SK-N-SH (cell line): ENCODE measurements around the gene SCN9A. TPM values are rescaled to one million over a fixed set of nuclear protein-coding genes. Genes with fewer than 3 reads are reported as not detected.

Source experiments
- CTCF ChIA-PET: fragments of 300-600, 350-600 bp; formaldehyde crosslinking; extraction: SDS; loops from one replicate; lab custom pipeline; 2021; lab: Yijun Ruan, JAX
- POLR2A ChIA-PET: fragments of 350-600 bp; sonication (Branson Sonifier 250); formaldehyde crosslinking; extraction: SDS; loops from one replicate; lab custom pipeline; 2020; ENCODE audit warnings: antibody characterized with exemption, inconsistent platforms; lab: Yijun Ruan, JAX
- DNase-seq: peaks from one replicate; pipeline ENCODE4 v3.0.0; 2012
- H2AFZ ChIP-seq: fragments of 200-600 bp; sonication (generic); 2 replicates; pipeline ENCODE4 v1.8.1; 2016; ENCODE audit warnings: antibody characterized with exemption, mild to moderate bottlenecking, low read depth
- H3F3A ChIP-seq: fragments of 200-600 bp; sonication (generic); replicated peaks from 2 replicates; pipeline ENCODE3; 2016; ENCODE audit warnings: antibody characterized with exemption, mild to moderate bottlenecking; ENCODE audit not compliant: insufficient read depth
- H3K27ac ChIP-seq, 2 experiments: fragments of 200-500 bp in 1 of 2; fragments of 200-600 bp in 1 of 2; sonication (Bioruptor generic) in 1 of 2; sonication (generic), shearing (Covaris generic) in 1 of 2; 2 replicates each; pipeline versions ENCODE4 v1.5.1 to v1.6.1; 2014 to 2016; ENCODE audit warnings: low read depth in 2 of 2, inconsistent platforms in 1 of 2, low read length in 1 of 2, mild to moderate bottlenecking in 1 of 2, mixed read lengths in 1 of 2
- H3K27me3 ChIP-seq: fragments of 200-600 bp; sonication (generic), shearing (Covaris generic); 2 replicates; pipeline ENCODE4 v1.6.1; 2016; ENCODE audit warnings: mixed run types; ENCODE audit not compliant: insufficient read depth
- H3K36me3 ChIP-seq, 2 experiments: fragments of 200-500 bp in 1 of 2; fragments of 200-600 bp in 1 of 2; sonication (Bioruptor generic) in 1 of 2; sonication (generic) in 1 of 2; replicated peaks in 1 of 2; 2 replicates each; pipeline versions ENCODE3 to v1.5.1; 2014 to 2016; ENCODE audit warnings: low read length in 1 of 2, mild to moderate bottlenecking in 1 of 2; ENCODE audit not compliant: insufficient read depth in 2 of 2, control insufficient read depth in 1 of 2
- H3K4me1 ChIP-seq, 2 experiments: fragments of 200-500 bp in 1 of 2; fragments of 200-600 bp in 1 of 2; sonication (Bioruptor generic) in 1 of 2; sonication (generic), shearing (Covaris generic) in 1 of 2; 2 replicates each; pipeline versions ENCODE4 v1.5.1 to v1.6.1; 2014 to 2016; ENCODE audit warnings: low read depth in 1 of 2, low read length in 1 of 2, mixed run types in 1 of 2; ENCODE audit not compliant: insufficient read depth in 2 of 2, control insufficient read depth in 1 of 2
- H3K4me2 ChIP-seq: fragments of 200-600 bp; sonication (generic), shearing (Covaris generic); 2 replicates; pipeline ENCODE4 v1.6.1; 2017; ENCODE audit warnings: mixed run types
- H3K4me3 ChIP-seq, 2 experiments: fragments of 200-500 bp in 1 of 2; fragments of 200-600 bp in 1 of 2; sonication (Bioruptor generic) in 1 of 2; sonication (generic), shearing (Covaris generic) in 1 of 2; 2 replicates each; pipeline versions ENCODE4 v1.5.1 to v1.8.1; 2014 to 2016; ENCODE audit warnings: low read depth in 2 of 2, inconsistent platforms in 1 of 2, low read length in 1 of 2, mild to moderate bottlenecking in 1 of 2, mixed read lengths in 1 of 2, moderate library complexity in 1 of 2
- H3K79me2 ChIP-seq: fragments of 200-600 bp; sonication (generic); 2 replicates; pipeline ENCODE4 v1.8.1; 2017; ENCODE audit warnings: mild to moderate bottlenecking; ENCODE audit not compliant: insufficient read depth
- H3K9ac ChIP-seq: fragments of 200-600 bp; sonication (generic); 2 replicates; pipeline ENCODE4 v1.6.1; 2017; ENCODE audit warnings: mixed run types
- H3K9me2 ChIP-seq: fragments of 200-600 bp; sonication (generic); 2 replicates; pipeline ENCODE4 v1.6.1; 2017; ENCODE audit warnings: mixed run types
- H3K9me3 ChIP-seq: fragments of 200-600 bp; sonication (generic); 2 replicates; pipeline ENCODE4 v1.6.1; 2017; ENCODE audit warnings: mixed run types, mild to moderate bottlenecking, moderate library complexity
- H4K20me1 ChIP-seq: fragments of 200-600 bp; sonication (generic); 2 replicates; pipeline ENCODE4 v1.6.1; 2017; ENCODE audit warnings: mild to moderate bottlenecking, mixed run types; ENCODE audit not compliant: insufficient read depth
- EZH2phosphoT487 ChIP-seq: fragments of 200-600 bp; sonication (generic); IDR thresholded peaks from 2 replicates; pipeline ENCODE4 v1.6.1; 2017; ENCODE audit warnings: low read depth, mixed run types, mild to moderate bottlenecking, antibody characterized with exemption, moderate library complexity, borderline replicate concordance
- FOXM1 ChIP-seq: IDR thresholded peaks from 2 replicates; pipeline ENCODE4 v1.4.0; 2012; ENCODE audit warnings: low read depth, mild to moderate bottlenecking
- JUND ChIP-seq: IDR thresholded peaks from 2 replicates; pipeline ENCODE4 v1.4.0; 2012
- MEF2A ChIP-seq: IDR thresholded peaks from 2 replicates; pipeline ENCODE4 v1.4.0; 2012; ENCODE audit warnings: low read depth, borderline replicate concordance
- MXI1 ChIP-seq: IDR thresholded peaks from 2 replicates; pipeline ENCODE4 v1.6.1; 2012; ENCODE audit warnings: mild to moderate bottlenecking, low read depth, low read length, improper control_type of control experiment
- POLR2AphosphoS5 ChIP-seq: IDR thresholded peaks from 2 replicates; pipeline ENCODE4 v1.6.1; 2012; ENCODE audit warnings: low read depth, low read length
- TEAD4 ChIP-seq: IDR thresholded peaks from 2 replicates; pipeline ENCODE4 v1.4.0; 2012; ENCODE audit warnings: mild to moderate bottlenecking, borderline replicate concordance; ENCODE audit not compliant: insufficient read depth
- USF1 ChIP-seq: IDR thresholded peaks from 2 replicates; pipeline ENCODE4 v1.4.0; 2012; ENCODE audit warnings: low read depth, borderline replicate concordance
- WGBS: methylation state at CpG from one replicate; pipeline ENCODE4 v1.1.6; 2017; ENCODE audit warnings: low lambda C conversion rate; 5-methylcytosine and 5-hydroxymethylcytosine counted together
- polyA plus RNA-seq, 3 experiments: library from polyadenylated mRNA; depleted of rRNA; stranded (reverse); fragments of >200 nt; gene quantifications; 2 replicates each; pipeline ENCODE4 v1.2.3, GENCODE V29; 2012
- TF ChIP-seq, protein P1 (sequence below): fragments of 150-350 bp; IDR thresholded peaks from 2 replicates; pipeline ENCODE4 v1.6.1; 2016; ENCODE audit warnings: mild to moderate bottlenecking, low read depth, low read length
- TF ChIP-seq, protein P2 (sequence below): IDR thresholded peaks from 2 replicates; pipeline ENCODE4; 2012

SCN9A gene
- polyA plus RNA-seq, 1 of the 3 experiments (the other 2 are of a cell fraction): 5.9 TPM

GRCh38 chr2:166329465-166329864 is 46.3 kb downstream of the SCN9A start (continued):
- TF ChIP-seq POLR2AphosphoS5: no peak

DNA sequence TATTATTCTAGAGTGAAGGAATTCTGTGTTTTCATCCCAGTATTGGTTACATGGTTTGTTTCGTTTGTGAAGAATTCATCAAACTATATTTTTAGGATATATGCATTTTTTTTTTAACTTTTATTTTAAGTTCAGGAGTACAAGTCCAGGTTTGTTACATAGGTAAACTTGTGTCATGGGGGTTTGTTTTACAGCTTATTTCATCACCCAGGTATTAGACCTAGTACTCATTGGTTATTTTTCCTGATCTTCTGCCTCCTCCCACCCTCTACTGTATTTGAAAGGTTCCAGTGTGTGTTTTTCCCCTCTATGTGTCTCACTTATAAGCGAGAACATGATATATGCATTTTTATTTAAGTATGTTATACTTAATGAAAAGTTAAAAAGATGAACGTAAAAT is 47.6 kb downstream of the SCN9A start:
- Histone ChIP-seq H3K4me1 (no peaks in the 10 kb centered on the region), H3K4me2 (no peak overlapping the region), H3K27ac (no peak overlapping the region), H3K9ac (no peak overlapping the region), H4K20me1 (no peaks in the 10 kb centered on the region), H3K27me3 (no peaks in the 10 kb centered on the region), H2AFZ (no peak overlapping the region), H3K36me3 (no peaks in the 10 kb centered on the region), H3F3A (peaks cover 9% of the 10 kb centered on the region), H3K4me3 (no peak overlapping the region), H3K9me2 (no peaks in the 10 kb centered on the region), H3K9me3 (no peaks in the 10 kb centered on the region), H3K79me2 (no peaks in the 10 kb centered on the region)
- CTCF ChIA-PET: no interaction called here
- 69% methylated on average over 3 of the region's 3 CpGs for WGBS
- no peak for DNase-seq
- POLR2A ChIA-PET: no interaction called here
- TF ChIP-seq FOXM1 (no peak), MXI1 (no peak), TEAD4 (no peak), MEF2A (no peak), JUND (no peak), USF1 (no peak)
- TF ChIP-seq, protein P1, sequence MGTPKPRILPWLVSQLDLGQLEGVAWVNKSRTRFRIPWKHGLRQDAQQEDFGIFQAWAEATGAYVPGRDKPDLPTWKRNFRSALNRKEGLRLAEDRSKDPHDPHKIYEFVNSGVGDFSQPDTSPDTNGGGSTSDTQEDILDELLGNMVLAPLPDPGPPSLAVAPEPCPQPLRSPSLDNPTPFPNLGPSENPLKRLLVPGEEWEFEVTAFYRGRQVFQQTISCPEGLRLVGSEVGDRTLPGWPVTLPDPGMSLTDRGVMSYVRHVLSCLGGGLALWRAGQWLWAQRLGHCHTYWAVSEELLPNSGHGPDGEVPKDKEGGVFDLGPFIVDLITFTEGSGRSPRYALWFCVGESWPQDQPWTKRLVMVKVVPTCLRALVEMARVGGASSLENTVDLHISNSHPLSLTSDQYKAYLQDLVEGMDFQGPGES: no peak
- TF ChIP-seq, protein P2, sequence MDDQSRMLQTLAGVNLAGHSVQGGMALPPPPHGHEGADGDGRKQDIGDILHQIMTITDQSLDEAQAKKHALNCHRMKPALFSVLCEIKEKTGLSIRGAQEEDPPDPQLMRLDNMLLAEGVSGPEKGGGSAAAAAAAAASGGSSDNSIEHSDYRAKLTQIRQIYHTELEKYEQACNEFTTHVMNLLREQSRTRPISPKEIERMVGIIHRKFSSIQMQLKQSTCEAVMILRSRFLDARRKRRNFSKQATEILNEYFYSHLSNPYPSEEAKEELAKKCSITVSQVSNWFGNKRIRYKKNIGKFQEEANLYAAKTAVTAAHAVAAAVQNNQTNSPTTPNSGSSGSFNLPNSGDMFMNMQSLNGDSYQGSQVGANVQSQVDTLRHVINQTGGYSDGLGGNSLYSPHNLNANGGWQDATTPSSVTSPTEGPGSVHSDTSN: no peak

GRCh38 chr2:166321076-166321475 is 54.7 kb downstream of the SCN9A start:
- Histone ChIP-seq H3K4me2 (no peak overlapping the region), H3K36me3 (no peaks in the 10 kb centered on the region), H3K9me2 (no peaks in the 10 kb centered on the region), H4K20me1 (no peaks in the 10 kb centered on the region), H3K4me1 (no peaks in the 10 kb centered on the region; a peak in 1 of 4 replicates), H3K9me3 (no peaks in the 10 kb centered on the region), H3F3A (no peaks in the 10 kb centered on the region), H2AFZ (no peak overlapping the region), H3K9ac (no peak overlapping the region), H3K4me3 (no peak overlapping the region), H3K79me2 (no peaks in the 10 kb centered on the region), H3K27ac (no peak overlapping the region), H3K27me3 (no peaks in the 10 kb centered on the region)
- ChIA-PET POLR2A (no interaction called here), CTCF (no interaction called here)
- 92% methylated on average over 3 of the region's 3 CpGs for WGBS
- no peak for TF ChIP-seq EZH2phosphoT487
- TF ChIP-seq USF1: no peak
- DNase-seq: no peak
